B cell (primary cell): ENCODE results near the gene LVRN.

Source experiments
- CTCF ChIP-seq: fragments of 200-600 bp; IDR thresholded peaks from one replicate; pipeline ENCODE4 v1.8.0; 2022; ENCODE audit warnings: antibody characterized with exemption, mild to moderate bottlenecking
- EZH2 ChIP-seq: IDR thresholded peaks from 2 replicates; pipeline ENCODE4 v1.6.1; 2012; ENCODE audit warnings: borderline replicate concordance, low read depth, mild to moderate bottlenecking, moderate library complexity, low read length; ENCODE audit not compliant: insufficient read depth, poor library complexity, severe bottlenecking

GRCh38 chr5:115936031-115936430 is 26.2 kb upstream of the LVRN start:
- TF ChIP-seq CTCF (no peak), EZH2 (no peak)
